ENCODE measurements around the gene GDF9.

The GDF9 gene

DNA sequence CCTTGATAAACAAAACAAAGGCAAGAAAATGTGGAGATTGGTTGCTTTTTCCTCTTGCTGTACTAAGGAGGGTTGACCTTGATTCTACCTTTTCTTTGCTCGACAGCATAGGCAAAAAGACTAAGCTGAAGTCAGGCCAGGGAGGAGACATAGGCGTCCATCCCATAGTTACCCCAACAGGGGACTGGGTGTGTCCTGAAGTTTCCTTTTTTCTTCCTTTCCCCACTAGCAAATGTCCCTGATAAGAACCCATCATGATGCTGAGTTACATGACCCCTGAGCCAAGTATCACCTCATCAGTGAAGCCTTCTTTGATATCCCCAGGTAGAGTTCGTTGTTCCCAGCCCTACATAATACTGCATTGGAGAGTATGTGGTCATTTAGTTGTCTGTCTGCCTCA lies 26.0 kb downstream of the GDF9 start:
- H3K4me3 ChIP-seq (ENCODE audit: low read depth, low read length), result no peak overlapping the region
- no peak for DNase-seq (ENCODE audit: low read depth)
- no peak for TF ChIP-seq CTCF (IDR thresholded peaks at IDR 0.05; ENCODE audit: control insufficient read depth, extremely low read depth, insufficient read depth)

- TF ChIP-seq CTCF (IDR thresholded peaks at IDR 0.05; ENCODE audit: control insufficient read depth, extremely low read depth, insufficient read depth), result no peak
- no peak overlapping the region for H3K4me3 ChIP-seq (ENCODE audit: low read depth, low read length)
- peak; percentile 76 for DNase-seq (ENCODE audit: low read depth)
Measured at GRCh38 chr5:132839426-132840301, 26.6 kb downstream of the GDF9 start.

DNA sequence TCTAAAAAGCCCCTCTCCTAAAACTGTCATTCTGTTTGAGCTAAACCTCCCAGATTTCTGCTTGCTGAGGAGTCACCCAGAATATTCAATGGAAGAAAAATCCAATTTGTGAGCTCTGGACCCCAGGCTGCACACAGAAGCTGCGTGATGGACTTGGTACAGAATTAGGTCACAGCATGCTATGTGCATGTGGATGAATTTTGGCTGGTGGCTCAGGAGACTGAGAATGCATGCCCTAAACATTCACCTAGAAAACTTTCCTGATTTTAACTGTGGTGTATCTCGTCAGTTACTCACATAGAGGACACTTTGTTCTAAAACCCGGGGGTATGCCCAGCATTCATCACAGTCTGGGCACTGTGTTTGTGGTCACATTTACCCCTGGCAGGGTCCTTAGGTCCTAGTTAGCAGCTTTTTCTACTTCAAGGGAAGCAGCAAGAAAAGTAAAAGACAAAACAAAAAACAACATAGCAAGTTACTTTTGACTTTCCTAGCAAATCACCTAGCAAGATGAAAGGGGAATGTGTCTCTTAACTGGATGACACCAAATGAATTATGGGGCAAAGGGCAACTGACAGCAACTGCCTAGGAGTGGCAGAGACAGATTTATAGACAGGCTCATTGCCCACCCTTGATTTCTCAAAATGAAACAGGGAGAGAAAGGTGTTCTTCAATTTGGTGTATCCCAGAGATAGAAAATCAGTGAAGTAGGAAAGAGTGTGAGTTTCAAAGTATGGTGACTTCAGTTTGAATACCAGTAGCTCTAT lies 27.6 kb downstream of the GDF9 start:
- no peak for DNase-seq (ENCODE audit: low read depth)
- no peak for TF ChIP-seq CTCF (IDR thresholded peaks at IDR 0.05; ENCODE audit: control insufficient read depth, extremely low read depth, insufficient read depth)
- H3K4me3 ChIP-seq (ENCODE audit: low read depth, low read length), result no peak overlapping the region

GRCh38 chr5:132837868-132838267 lies 28.4 kb downstream of the GDF9 start:
- DNase-seq (ENCODE audit: low read depth), result peak; percentile 59
- TF ChIP-seq CTCF (IDR thresholded peaks at IDR 0.05; ENCODE audit: control insufficient read depth, extremely low read depth, insufficient read depth), result no peak
- H3K4me3 ChIP-seq (ENCODE audit: low read depth, low read length), result no peak overlapping the region

- DNase-seq (ENCODE audit: low read depth), result no peak
- H3K4me3 ChIP-seq (ENCODE audit: low read depth, low read length), result no peak overlapping the region
- no peak for TF ChIP-seq CTCF (IDR thresholded peaks at IDR 0.05; ENCODE audit: control insufficient read depth, extremely low read depth, insufficient read depth)
Measured at GRCh38 chr5:132836852-132837251, 29.4 kb downstream of the GDF9 start.

- H3K4me3 ChIP-seq (ENCODE audit: low read depth, low read length), result no peak overlapping the region
- no peak for DNase-seq (ENCODE audit: low read depth)
- TF ChIP-seq CTCF (IDR thresholded peaks at IDR 0.05; ENCODE audit: control insufficient read depth, extremely low read depth, insufficient read depth), result no peak
Measured at GRCh38 chr5:132834057-132834456, 32.2 kb downstream of the GDF9 start.

All from LNCaP clone FGC (cell line).